GM21619 (cell line): ENCODE results near the gene DNHD1.
A peak's percentile ranks its signal among the peaks of the same experiment; 100 is the strongest.
"Not testable (repeated sequence)": the region's sequence is repeated elsewhere in the genome, so short reads cannot be mapped to it uniquely, and the experiment has no call there.

Source experiments
- ATAC-seq: cut with Tn5 transposase; IDR thresholded peaks from one replicate; pipeline ENCODE4 v1.9.1; 2021; ENCODE audit not compliant: unreplicated experiment

Gene DNHD1

GRCh38 chr11:6481012-6481923 is 15.8 kb upstream of the DNHD1 start, which contains the start of the genes ARFIP2 and TIMM10B:
Gene ARFIP2 (minus strand): TSS chr11:6481331. CDS start chr11:6480421, 910 bp downstream.
Gene TIMM10B (plus strand): TSS chr11:6481501. CDS start chr11:6481517, 16 bp downstream.
- peak; percentile 99 for ATAC-seq

- ATAC-seq, result no peak
These were observed 15.2 kb upstream of the DNHD1 start for GRCh38 chr11:6481924-6482275.

GRCh38 chr11:6482441-6482840 is 14.6 kb upstream of the DNHD1 start:
- ATAC-seq, result no peak

GRCh38 chr11:6483015-6483414 is 14.1 kb upstream of the DNHD1 start:
- no peak for ATAC-seq

GRCh38 chr11:6485661-6486060 is 11.4 kb upstream of the DNHD1 start:
- ATAC-seq, result no peak

GRCh38 chr11:6486256-6486655 is 10.8 kb upstream of the DNHD1 start:
- no peak for ATAC-seq

- peak; percentile 52 for ATAC-seq
These were observed 10.1 kb upstream of the DNHD1 start for GRCh38 chr11:6486938-6487337.

- no peak for ATAC-seq
These were observed 8.7 kb upstream of the DNHD1 start for GRCh38 chr11:6488342-6488741.

- no peak for ATAC-seq
These were observed 8.3 kb upstream of the DNHD1 start for GRCh38 chr11:6488821-6489220.

- ATAC-seq, result no peak
These were observed 7.8 kb upstream of the DNHD1 start for GRCh38 chr11:6489306-6489705.

- ATAC-seq, result no peak
These were observed 1.0 kb downstream of the DNHD1 start for GRCh38 chr11:6498121-6498520.

GRCh38 chr11:6498544-6498943 is 1.5 kb downstream of the DNHD1 start:
- no peak for ATAC-seq

GRCh38 chr11:6502382-6502781 is 5.3 kb downstream of the DNHD1 start:
- ATAC-seq, result no peak

- no peak for ATAC-seq
These were observed 7.1 kb downstream of the DNHD1 start for GRCh38 chr11:6504166-6504565.

- peak; percentile 54 for ATAC-seq
These were observed 8.6 kb downstream of the DNHD1 start for GRCh38 chr11:6505577-6506240.

GRCh38 chr11:6516865-6517264 is 19.8 kb downstream of the DNHD1 start:
- ATAC-seq, result no peak

- no peak for ATAC-seq
These were observed 23.2 kb downstream of the DNHD1 start for GRCh38 chr11:6520265-6520664.

GRCh38 chr11:6521946-6522345 is 24.9 kb downstream of the DNHD1 start:
- ATAC-seq, result not testable (repeated sequence)

GRCh38 chr11:6523253-6523652 is 26.2 kb downstream of the DNHD1 start:
- no peak for ATAC-seq

- peak; percentile 72 for ATAC-seq
These were observed 29.5 kb downstream of the DNHD1 start for GRCh38 chr11:6526411-6527135.

GRCh38 chr11:6529266-6529665 is 32.2 kb downstream of the DNHD1 start:
- ATAC-seq, result no peak
